Measurements from ENCODE around the gene TRIM46.

DNA sequence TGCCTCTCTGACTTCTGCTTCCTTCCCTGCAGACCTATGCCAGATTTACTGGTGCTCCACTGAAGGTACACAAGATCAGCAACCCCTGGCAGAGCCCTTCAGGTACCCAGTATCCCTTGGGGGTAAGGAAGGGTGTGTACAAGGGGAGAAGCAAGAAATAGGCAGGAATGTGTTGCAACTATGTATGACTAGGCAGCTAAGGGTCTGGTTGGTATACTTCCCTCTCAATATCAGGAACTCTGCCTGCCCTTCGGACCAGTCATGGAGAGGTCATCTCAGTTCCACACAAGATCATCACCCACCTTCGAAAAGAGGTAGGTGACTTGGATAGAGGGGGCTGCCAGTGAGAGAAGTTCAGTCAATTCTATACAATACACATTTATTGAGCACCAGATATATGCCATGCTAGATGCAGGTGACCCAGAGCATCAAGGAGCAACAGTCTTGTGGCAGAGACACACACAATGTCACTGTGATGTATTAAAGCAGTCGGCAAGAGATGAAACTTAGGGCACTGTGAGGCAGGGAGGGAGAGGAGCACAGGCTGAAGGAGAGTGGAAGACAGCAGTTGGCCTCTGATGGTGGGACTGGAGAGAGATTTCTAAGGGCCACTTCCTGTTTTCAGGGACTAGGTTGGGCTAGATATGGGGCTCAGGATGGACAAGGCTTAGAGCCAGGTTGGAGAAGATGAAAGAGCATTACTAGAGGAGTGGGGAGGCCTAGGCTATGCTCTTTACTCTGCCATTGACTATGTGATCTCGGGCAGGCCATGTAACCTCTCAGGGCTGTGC, 36.9 kb downstream of the TRIM46 start:
- TF ChIP-seq POLR2AphosphoS5 (IDR thresholded peaks at IDR 0.05; ENCODE audit: low read depth, low read length) (no peak), POLR2A (IDR thresholded peaks at IDR 0.05; ENCODE audit: low read depth, low read length) (no peak)

All from GM12892 (cell line).